GM23338 (cell line): ENCODE results near the gene MUC6. TPM values are rescaled to one million over a fixed set of nuclear protein-coding genes. Genes with fewer than 3 reads are reported as not detected.

Experiments used
- ATAC-seq: fragments of 200-7000 bp; cut with Tn5 transposase; 3 replicates; pipeline ENCODE4 v1.9.1; 2020
- DNase-seq: peaks from one replicate; pipeline ENCODE4 v3.0.0-alpha.2; 2015; ENCODE audit warnings: low spot score
- H2AFZ ChIP-seq: fragments of 200-600 bp; sonication (generic); 2 replicates; pipeline ENCODE4 v1.8.0; 2016; ENCODE audit warnings: antibody characterized with exemption, mild to moderate bottlenecking, moderate library complexity
- H3F3A ChIP-seq: fragments of 200-600 bp; sonication (generic); replicated peaks from 2 replicates; pipeline ENCODE4 v1.8.0; 2017; ENCODE audit warnings: antibody characterized with exemption, mixed run types, low read depth
- H3K27ac ChIP-seq: fragments of 200-600 bp; sonication (generic); 2 replicates; pipeline ENCODE4 v1.6.1; 2016; ENCODE audit warnings: low read depth
- H3K27me3 ChIP-seq: fragments of 200-600 bp; sonication (generic); 2 replicates; pipeline ENCODE4 v1.8.0; 2016; ENCODE audit warnings: mild to moderate bottlenecking, mixed run types, moderate library complexity; ENCODE audit not compliant: insufficient read depth
- H3K36me3 ChIP-seq: fragments of 200-600 bp; sonication (generic); 2 replicates; pipeline ENCODE4 v1.8.0; 2016; ENCODE audit warnings: mild to moderate bottlenecking; ENCODE audit not compliant: insufficient read depth
- H3K4me1 ChIP-seq: fragments of 200-600 bp; sonication (generic); 2 replicates; pipeline ENCODE4 v1.8.0; 2016; ENCODE audit warnings: mild to moderate bottlenecking, moderate library complexity; ENCODE audit not compliant: insufficient read depth
- H3K4me2 ChIP-seq: fragments of 200-600 bp; sonication (generic); 2 replicates; pipeline ENCODE4 v1.7.1; 2017; ENCODE audit warnings: mixed run types
- H3K4me3 ChIP-seq: fragments of 200-600 bp; sonication (generic); 2 replicates; pipeline ENCODE4 v1.6.1; 2016; ENCODE audit warnings: mixed run types
- H3K79me2 ChIP-seq: fragments of 200-600 bp; sonication (generic); replicated peaks from 2 replicates; pipeline ENCODE4 v1.8.0; 2017; ENCODE audit warnings: mild to moderate bottlenecking; ENCODE audit not compliant: insufficient read depth
- H3K9me2 ChIP-seq: fragments of 200-600 bp; sonication (generic); 2 replicates; pipeline ENCODE4 v1.8.0; 2017; ENCODE audit not compliant: insufficient read depth
- H4K20me1 ChIP-seq: fragments of 200-600 bp; sonication (generic); replicated peaks from 2 replicates; pipeline ENCODE4 v1.8.0; 2017; ENCODE audit warnings: mild to moderate bottlenecking; ENCODE audit not compliant: insufficient read depth
- H3K27ac Mint-ChIP-seq: 2 replicates; pipeline ENCODE4 v1.8.0; 2020; ENCODE audit warnings: inconsistent platforms, mild to moderate bottlenecking, moderate library complexity, mixed read lengths
- H3K27me3 Mint-ChIP-seq: 3 replicates; pipeline ENCODE4 v1.8.0; 2022; ENCODE audit warnings: low read depth, mild to moderate bottlenecking, moderate library complexity, mixed read lengths, inconsistent platforms; ENCODE audit not compliant: insufficient read depth, poor library complexity
- H3K36me3 Mint-ChIP-seq: 3 replicates; pipeline ENCODE4 v1.8.0; 2021; ENCODE audit warnings: low read depth, mild to moderate bottlenecking, inconsistent platforms, moderate library complexity, mixed read lengths
- H3K4me1 Mint-ChIP-seq: 3 replicates; pipeline ENCODE4 v1.8.0; 2020; ENCODE audit warnings: mild to moderate bottlenecking, inconsistent platforms, mixed read lengths
- H3K4me3 Mint-ChIP-seq: 3 replicates; pipeline ENCODE4 v1.8.0; 2021; ENCODE audit warnings: moderate library complexity, mild to moderate bottlenecking, inconsistent platforms, mixed read lengths
- H3K9me3 Mint-ChIP-seq: 3 replicates; pipeline ENCODE4 v1.8.0; 2020; ENCODE audit warnings: moderate library complexity, mild to moderate bottlenecking, inconsistent platforms, mixed read lengths
- CTCF ChIP-seq, 2 experiments: fragments of 200-600 bp in 1 of 2; sonication (generic) in 1 of 2; conservative IDR thresholded peaks; 2 replicates each; pipeline versions ENCODE4 v1.5.1 to v1.6.1; 2016 to 2017; ENCODE audit warnings: antibody characterized with exemption in 2 of 2, low read depth in 2 of 2, mild to moderate bottlenecking in 2 of 2, moderate library complexity in 1 of 2
- ETS1 ChIP-seq: IDR thresholded peaks from 2 replicates; pipeline ENCODE4 v1.6.1; 2016; ENCODE audit warnings: antibody characterized with exemption
- EZH2 ChIP-seq: fragments of 200-600 bp; sonication (generic); IDR thresholded peaks from one replicate; pipeline ENCODE4 v1.8.0; 2017; ENCODE audit warnings: antibody characterized with exemption, mild to moderate bottlenecking, low read depth; ENCODE audit not compliant: unreplicated experiment
- JUNB ChIP-seq: IDR thresholded peaks from one replicate; pipeline ENCODE4 v1.6.1; 2016; ENCODE audit warnings: antibody characterized with exemption; ENCODE audit not compliant: unreplicated experiment
- POLR2AphosphoS5 ChIP-seq: IDR thresholded peaks from 2 replicates; pipeline ENCODE4 v1.6.1; 2016; ENCODE audit warnings: antibody characterized with exemption, low read depth
- ZNF114 ChIP-seq: fragments of 250-450 bp; sonication (Bioruptor Pico); IDR thresholded peaks from 2 replicates; pipeline ENCODE4 v1.5.0; 2020; ENCODE audit warnings: mild to moderate bottlenecking, moderate library complexity
- polyA plus RNA-seq: library from polyadenylated mRNA; unstranded; fragments of >200 nt; fragmentation: Nextera tagmentation; extraction: Ambion mirVana; gene quantifications from 2 replicates; pipeline ENCODE4 v1.2.1, GENCODE V29; 2016
- total RNA-seq: library from RNA; depleted of rRNA; stranded (reverse); fragments of >200 nt; shearing (Covaris generic); gene quantifications from 2 replicates; pipeline ENCODE4 v1.2.3, GENCODE V29; 2014
- TF ChIP-seq, protein P1 (sequence below): IDR thresholded peaks from one replicate; pipeline ENCODE4 v1.6.1; 2018; ENCODE audit warnings: antibody characterized with exemption; ENCODE audit not compliant: unreplicated experiment

MUC6 gene
- total and polyA plus RNA-seq, 2 experiments from 2014 or later: not detected

- no peak for TF ChIP-seq CTCF (conservative IDR thresholded peaks at IDR 0.05; ENCODE audit: low read depth in 2 of 2)
- no peak for TF ChIP-seq ZNF114 (CRISPR knock-in tag)
- no peak for TF ChIP-seq EZH2
- TF ChIP-seq, protein P1, sequence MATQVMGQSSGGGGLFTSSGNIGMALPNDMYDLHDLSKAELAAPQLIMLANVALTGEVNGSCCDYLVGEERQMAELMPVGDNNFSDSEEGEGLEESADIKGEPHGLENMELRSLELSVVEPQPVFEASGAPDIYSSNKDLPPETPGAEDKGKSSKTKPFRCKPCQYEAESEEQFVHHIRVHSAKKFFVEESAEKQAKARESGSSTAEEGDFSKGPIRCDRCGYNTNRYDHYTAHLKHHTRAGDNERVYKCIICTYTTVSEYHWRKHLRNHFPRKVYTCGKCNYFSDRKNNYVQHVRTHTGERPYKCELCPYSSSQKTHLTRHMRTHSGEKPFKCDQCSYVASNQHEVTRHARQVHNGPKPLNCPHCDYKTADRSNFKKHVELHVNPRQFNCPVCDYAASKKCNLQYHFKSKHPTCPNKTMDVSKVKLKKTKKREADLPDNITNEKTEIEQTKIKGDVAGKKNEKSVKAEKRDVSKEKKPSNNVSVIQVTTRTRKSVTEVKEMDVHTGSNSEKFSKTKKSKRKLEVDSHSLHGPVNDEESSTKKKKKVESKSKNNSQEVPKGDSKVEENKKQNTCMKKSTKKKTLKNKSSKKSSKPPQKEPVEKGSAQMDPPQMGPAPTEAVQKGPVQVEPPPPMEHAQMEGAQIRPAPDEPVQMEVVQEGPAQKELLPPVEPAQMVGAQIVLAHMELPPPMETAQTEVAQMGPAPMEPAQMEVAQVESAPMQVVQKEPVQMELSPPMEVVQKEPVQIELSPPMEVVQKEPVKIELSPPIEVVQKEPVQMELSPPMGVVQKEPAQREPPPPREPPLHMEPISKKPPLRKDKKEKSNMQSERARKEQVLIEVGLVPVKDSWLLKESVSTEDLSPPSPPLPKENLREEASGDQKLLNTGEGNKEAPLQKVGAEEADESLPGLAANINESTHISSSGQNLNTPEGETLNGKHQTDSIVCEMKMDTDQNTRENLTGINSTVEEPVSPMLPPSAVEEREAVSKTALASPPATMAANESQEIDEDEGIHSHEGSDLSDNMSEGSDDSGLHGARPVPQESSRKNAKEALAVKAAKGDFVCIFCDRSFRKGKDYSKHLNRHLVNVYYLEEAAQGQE: no peak
- TF ChIP-seq ETS1: no peak
- TF ChIP-seq POLR2AphosphoS5: no peak
- no peak for TF ChIP-seq JUNB
Observed at GRCh38 chr11:995752-996420, 40.6 kb downstream of the MUC6 start (continued).

DNA sequence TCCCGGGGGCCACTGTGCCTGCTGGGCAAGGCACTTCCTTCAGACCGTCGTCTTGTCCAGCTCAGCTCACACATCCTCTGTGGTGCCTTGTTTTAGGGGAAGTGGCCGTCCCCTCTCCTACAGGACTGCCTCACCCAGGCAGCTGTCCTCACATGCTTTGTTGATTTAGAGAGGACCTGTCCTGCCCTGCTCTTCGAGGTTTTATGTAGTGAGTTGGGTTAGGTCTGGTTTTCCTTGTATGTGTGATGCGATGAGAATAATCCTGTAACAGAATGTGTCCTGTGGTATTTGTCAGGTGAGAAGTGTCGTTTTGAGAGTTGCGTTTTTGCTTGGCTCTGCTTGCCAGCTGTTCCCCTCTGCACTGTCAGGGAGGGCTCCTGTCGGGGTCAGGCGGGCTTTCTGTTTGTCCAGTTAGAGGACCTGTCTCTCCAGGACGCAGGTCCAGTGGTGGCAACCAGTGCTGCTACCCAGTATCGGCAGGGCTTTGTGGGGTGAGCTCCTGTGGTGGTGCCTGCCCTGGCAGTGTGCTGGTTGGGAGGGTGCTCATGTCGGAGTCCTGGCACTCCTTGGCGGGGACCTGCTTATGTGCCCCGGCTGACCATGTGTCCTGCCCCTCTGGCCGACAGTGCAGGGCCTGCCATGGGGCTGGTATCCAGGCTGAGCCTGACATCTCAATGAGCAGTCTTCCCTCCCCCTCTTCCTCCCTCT, 41.3 kb downstream of the MUC6 start:
- TF ChIP-seq POLR2AphosphoS5: no peak
- no peak for TF ChIP-seq EZH2
- TF ChIP-seq, protein P1: no peak
- Histone ChIP-seq H3K27me3 (no peaks in the 10 kb centered on the region), H2AFZ (no peak overlapping the region), H3K4me2 (no peak overlapping the region), H3K4me1 (no peaks in the 10 kb centered on the region), H3K79me2 (no peaks in the 10 kb centered on the region), H3K9me2 (no peaks in the 10 kb centered on the region), H4K20me1 (no peaks in the 10 kb centered on the region), H3K36me3 (no peaks in the 10 kb centered on the region; the same call in 1 of the 2 replicates), H3F3A (no peaks in the 10 kb centered on the region), H3K27ac (no peak overlapping the region), H3K4me3 (no peak overlapping the region)
- H3K27ac Mint-ChIP-seq: no peak overlapping the region
- peaks cover 2% of the 10 kb centered on the region; the same call in 1 of the 3 replicates for H3K4me1 Mint-ChIP-seq
- H3K4me3 Mint-ChIP-seq: no peak overlapping the region
- ATAC-seq: no peak
- peaks cover 36% of the 10 kb centered on the region for H3K36me3 Mint-ChIP-seq
- peaks cover 15% of the 10 kb centered on the region for H3K27me3 Mint-ChIP-seq
- peaks cover 3% of the 10 kb centered on the region; the same call in 2 of the 3 replicates for H3K9me3 Mint-ChIP-seq
- DNase-seq: no peak
